ENCODE results near the gene GSTM5. TPM values are rescaled to one million over a fixed set of nuclear protein-coding genes. Genes with fewer than 3 reads are reported as not detected.

GSTM5 gene
- total and polyA plus RNA-seq, 2 of the 13 experiments (the other 11 are each of a cell fraction or from before 2014, with no cell fraction given): not detected

DNA sequence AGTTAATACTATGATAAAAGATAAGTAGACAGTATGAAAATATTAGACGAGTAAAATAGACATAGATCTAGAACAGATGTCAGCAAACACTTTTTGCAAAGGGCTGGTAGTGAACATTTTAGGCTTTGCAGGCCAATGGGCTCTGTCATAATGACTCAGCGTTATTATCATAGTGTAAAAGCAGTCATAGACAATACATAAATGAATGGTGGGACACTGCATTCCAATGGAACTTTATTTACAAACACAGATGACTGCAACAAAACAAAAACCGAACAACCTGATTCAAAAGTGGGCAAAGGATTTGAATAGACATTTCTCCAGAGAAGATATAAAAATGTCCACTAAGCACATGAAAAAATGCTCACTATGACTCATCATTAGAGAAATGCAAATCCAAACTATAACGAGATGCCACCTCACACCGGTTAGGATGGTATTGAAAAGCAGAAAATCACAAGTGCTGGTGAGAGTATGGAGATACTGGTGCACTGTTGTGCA, 7.3 kb downstream of the GSTM5 start:
- ATAC-seq: no peak

More for the DNA sequence above, 7.3 kb downstream of the GSTM5 start:
- ChIA-PET CTCF (ENCODE audit: low intra/inter-chr PET ratio, low total read pairs) (interaction anchor here (1.3 to 2.6 kb wide), 2 partner anchors 54 to 57 kb away, joined by 5 to 15 read pairs; no protein-coding TSS in a partner anchor), POLR2A (no interaction called here)
- no peaks in the 10 kb centered on the region for H3K79me2 ChIP-seq (ENCODE audit: insufficient read depth, low read length)
- DNase-seq (ENCODE audit: low spot score): no peak
- H3K4me3 ChIP-seq (replicated peaks in 1 of 3; ENCODE audit: insufficient read depth in 1 of 3, low read depth in 2 of 3, low read length in 3 of 3): no peak overlapping the region
- no peak for TF ChIP-seq SOX6 (IDR thresholded peaks at IDR 0.05)
- no peak for TF ChIP-seq SOX6 (CRISPR knock-in tag; IDR thresholded peaks at IDR 0.05)
- TF ChIP-seq NFE2L2 (IDR thresholded peaks at IDR 0.05; ENCODE audit: low read length): peak; percentile 87
- no peak for TF ChIP-seq ZMYM3 (CRISPR knock-in tag; IDR thresholded peaks at IDR 0.05)
- no peak for TF ChIP-seq ZNF264 (CRISPR knock-in tag; IDR thresholded peaks at IDR 0.05)
- no peak for TF ChIP-seq ZNF282 (IDR thresholded peaks at IDR 0.05; ENCODE audit: partially characterized antibody)
- TF ChIP-seq ZNF549 (CRISPR knock-in tag; IDR thresholded peaks at IDR 0.05): no peak
- no peak for TF ChIP-seq AKNA (CRISPR knock-in tag; IDR thresholded peaks at IDR 0.05; ENCODE audit: borderline replicate concordance)
- peak in 1 of 2 experiments; percentile 28; a peak in 2 of 4 replicates for TF ChIP-seq MAFK (conservative IDR thresholded peaks at IDR 0.05 in 1 of 2, IDR thresholded peaks at IDR 0.05 in 1 of 2; ENCODE audit: low read length in 2 of 2)
- TF ChIP-seq, protein P1, sequence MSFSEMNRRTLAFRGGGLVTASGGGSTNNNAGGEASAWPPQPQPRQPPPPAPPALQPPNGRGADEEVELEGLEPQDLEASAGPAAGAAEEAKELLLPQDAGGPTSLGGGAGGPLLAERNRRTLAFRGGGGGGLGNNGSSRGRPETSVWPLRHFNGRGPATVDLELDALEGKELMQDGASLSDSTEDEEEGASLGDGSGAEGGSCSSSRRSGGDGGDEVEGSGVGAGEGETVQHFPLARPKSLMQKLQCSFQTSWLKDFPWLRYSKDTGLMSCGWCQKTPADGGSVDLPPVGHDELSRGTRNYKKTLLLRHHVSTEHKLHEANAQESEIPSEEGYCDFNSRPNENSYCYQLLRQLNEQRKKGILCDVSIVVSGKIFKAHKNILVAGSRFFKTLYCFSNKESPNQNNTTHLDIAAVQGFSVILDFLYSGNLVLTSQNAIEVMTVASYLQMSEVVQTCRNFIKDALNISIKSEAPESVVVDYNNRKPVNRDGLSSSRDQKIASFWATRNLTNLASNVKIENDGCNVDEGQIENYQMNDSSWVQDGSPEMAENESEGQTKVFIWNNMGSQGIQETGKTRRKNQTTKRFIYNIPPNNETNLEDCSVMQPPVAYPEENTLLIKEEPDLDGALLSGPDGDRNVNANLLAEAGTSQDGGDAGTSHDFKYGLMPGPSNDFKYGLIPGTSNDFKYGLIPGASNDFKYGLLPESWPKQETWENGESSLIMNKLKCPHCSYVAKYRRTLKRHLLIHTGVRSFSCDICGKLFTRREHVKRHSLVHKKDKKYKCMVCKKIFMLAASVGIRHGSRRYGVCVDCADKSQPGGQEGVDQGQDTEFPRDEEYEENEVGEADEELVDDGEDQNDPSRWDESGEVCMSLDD (CRISPR knock-in tag; IDR thresholded peaks at IDR 0.05; ENCODE audit: borderline replicate concordance): no peak
- no peak for TF ChIP-seq ZNF703 (CRISPR knock-in tag; IDR thresholded peaks at IDR 0.05; ENCODE audit: borderline replicate concordance)
- no peak for TF ChIP-seq HMGA1 (CRISPR knock-in tag; conservative IDR thresholded peaks at IDR 0.05)
- TF ChIP-seq ZNF468 (CRISPR knock-in tag; IDR thresholded peaks at IDR 0.05): no peak
- no peak for TF ChIP-seq ZNF678 (CRISPR knock-in tag; IDR thresholded peaks at IDR 0.05)
- no peak for TF ChIP-seq ZNF552 (CRISPR knock-in tag; IDR thresholded peaks at IDR 0.05; ENCODE audit: borderline replicate concordance)
- no peak for TF ChIP-seq PRPF4 (IDR thresholded peaks at IDR 0.05; ENCODE audit: low read depth, low read length, poor library complexity, severe bottlenecking)
- 0 out of 2 replicates have a peak, but pooled peaks have one; percentile 28 for TF ChIP-seq MAFF (IDR thresholded peaks at IDR 0.05; ENCODE audit: low read depth, low read length)
- no peak for TF ChIP-seq ZNF879 (CRISPR knock-in tag; IDR thresholded peaks at IDR 0.05)
- no peak overlapping the region for H3K4me2 ChIP-seq (ENCODE audit: low read depth, low read length)
- H3K9ac ChIP-seq (ENCODE audit: insufficient read depth, low read depth, low read length): no peak overlapping the region
- no peaks in the 10 kb centered on the region for H4K20me1 ChIP-seq (ENCODE audit: insufficient read depth, low read length)
- in situ Hi-C loops (cut with HindIII; ENCODE audit: extremely low pct_ligation_motif_present, low pct_unique_long_range_greater_than_20kb): loop anchor here (5.0 to 10.0 kb wide), 3 partner anchors 53 to 175 kb away; partner anchors contain the start of genes GNAI3 and GSTM2
- H3K27ac ChIP-seq (ENCODE audit: extremely low read length, insufficient read depth, low read length): no peak overlapping the region
- FAIRE-seq: no peak
- 71% methylated on average over 5 of the region's 5 CpGs for WGBS (ENCODE audit: low lambda C conversion rate)
- H3K4me1 ChIP-seq (ENCODE audit: insufficient read depth, low read length): no peaks in the 10 kb centered on the region
- peaks cover 1 to 28% of the 10 kb centered on the region in 2 experiments; a peak in 3 of 5 replicates for H3K27me3 ChIP-seq (ENCODE audit: control insufficient read depth in 1 of 2, insufficient read depth in 2 of 2, low read length in 2 of 2)
- H3K36me3 ChIP-seq (replicated peaks in 1 of 2; ENCODE audit: control insufficient read depth in 1 of 2, insufficient read depth in 2 of 2, low read length in 2 of 2): no peaks in the 10 kb centered on the region
- H2AFZ ChIP-seq (ENCODE audit: low read length): no peak overlapping the region
- intact Hi-C loops (cut with micrococcal nuclease; ENCODE audit: unreplicated experiment): loop anchor here (10.0 kb wide), 1 partner anchor 265 kb away; the partner anchor contains the start of gene AHCYL1
- no TSS peak for BruUV-seq (replicated peaks)
- H3K9me3 ChIP-seq (ENCODE audit: low read length): no peaks in the 10 kb centered on the region

Measured in HepG2 (cell line).